Suprapubic skin (tissue), 3 donors: ENCODE data around the gene OR1D5.

Experiments
- POLR2A ChIP-seq, 2 donors: fragments of 450-650 bp; IDR thresholded peaks; one replicate each; pipeline ENCODE4 v1.6.1; 2017; ENCODE audit warnings: antibody characterized with exemption in 2 of 2, mild to moderate bottlenecking in 2 of 2, moderate library complexity in 2 of 2
- TF ChIP-seq, protein P1 (sequence below), 2 donors: fragments of 200-600 bp in 1 of 2; fragments of 450-650 bp in 1 of 2; sonication (generic) in 1 of 2; IDR thresholded peaks; one replicate each; pipeline ENCODE4 v1.5.1; 2016 to 2019; ENCODE audit warnings: antibody characterized with exemption in 2 of 2, mild to moderate bottlenecking in 1 of 2, moderate library complexity in 1 of 2

DNA sequence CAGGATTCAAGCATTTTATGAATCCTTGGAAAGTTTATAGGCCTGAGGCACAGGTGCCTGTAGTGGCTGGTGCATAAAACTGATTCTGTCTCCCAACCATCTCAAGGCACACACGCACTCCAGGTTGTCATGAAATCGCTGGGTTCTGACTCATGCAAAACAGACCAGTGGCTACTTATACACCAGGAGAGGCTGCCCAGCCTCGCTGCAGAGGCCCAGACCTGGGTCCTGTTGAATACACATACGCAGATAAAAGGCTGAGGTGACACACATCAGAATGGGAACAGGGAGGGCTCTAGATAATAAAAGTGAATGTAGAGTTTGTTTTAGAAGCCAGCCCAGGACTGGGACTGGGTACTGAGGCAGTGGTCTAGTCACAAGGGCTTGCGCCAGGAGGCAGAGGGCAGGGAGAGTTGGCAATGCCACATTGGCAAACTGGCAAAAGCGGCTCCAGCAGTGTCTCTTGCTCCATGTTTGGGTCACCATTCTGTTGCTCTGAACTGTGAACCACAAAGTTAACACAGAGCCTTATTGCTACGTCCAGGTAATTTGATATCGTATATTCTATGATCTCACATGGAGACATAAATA lies 13.6 kb downstream of the OR1D5 start:
- TF ChIP-seq, protein P1, sequence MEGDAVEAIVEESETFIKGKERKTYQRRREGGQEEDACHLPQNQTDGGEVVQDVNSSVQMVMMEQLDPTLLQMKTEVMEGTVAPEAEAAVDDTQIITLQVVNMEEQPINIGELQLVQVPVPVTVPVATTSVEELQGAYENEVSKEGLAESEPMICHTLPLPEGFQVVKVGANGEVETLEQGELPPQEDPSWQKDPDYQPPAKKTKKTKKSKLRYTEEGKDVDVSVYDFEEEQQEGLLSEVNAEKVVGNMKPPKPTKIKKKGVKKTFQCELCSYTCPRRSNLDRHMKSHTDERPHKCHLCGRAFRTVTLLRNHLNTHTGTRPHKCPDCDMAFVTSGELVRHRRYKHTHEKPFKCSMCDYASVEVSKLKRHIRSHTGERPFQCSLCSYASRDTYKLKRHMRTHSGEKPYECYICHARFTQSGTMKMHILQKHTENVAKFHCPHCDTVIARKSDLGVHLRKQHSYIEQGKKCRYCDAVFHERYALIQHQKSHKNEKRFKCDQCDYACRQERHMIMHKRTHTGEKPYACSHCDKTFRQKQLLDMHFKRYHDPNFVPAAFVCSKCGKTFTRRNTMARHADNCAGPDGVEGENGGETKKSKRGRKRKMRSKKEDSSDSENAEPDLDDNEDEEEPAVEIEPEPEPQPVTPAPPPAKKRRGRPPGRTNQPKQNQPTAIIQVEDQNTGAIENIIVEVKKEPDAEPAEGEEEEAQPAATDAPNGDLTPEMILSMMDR (IDR thresholded peaks at IDR 0.05), result no peak
- TF ChIP-seq POLR2A (IDR thresholded peaks at IDR 0.05), result no peak
